NCI-H146 treated with DMSO at 0.1 percent for 48 hours (cell line): ENCODE data around the gene SDK1.

ENCODE experiments used
- DNase-seq: peaks from one replicate; lab custom pipeline; 2025; ENCODE audit not compliant: unreplicated experiment; lab: John Stamatoyannopoulos, UW

SDK1 gene

DNA sequence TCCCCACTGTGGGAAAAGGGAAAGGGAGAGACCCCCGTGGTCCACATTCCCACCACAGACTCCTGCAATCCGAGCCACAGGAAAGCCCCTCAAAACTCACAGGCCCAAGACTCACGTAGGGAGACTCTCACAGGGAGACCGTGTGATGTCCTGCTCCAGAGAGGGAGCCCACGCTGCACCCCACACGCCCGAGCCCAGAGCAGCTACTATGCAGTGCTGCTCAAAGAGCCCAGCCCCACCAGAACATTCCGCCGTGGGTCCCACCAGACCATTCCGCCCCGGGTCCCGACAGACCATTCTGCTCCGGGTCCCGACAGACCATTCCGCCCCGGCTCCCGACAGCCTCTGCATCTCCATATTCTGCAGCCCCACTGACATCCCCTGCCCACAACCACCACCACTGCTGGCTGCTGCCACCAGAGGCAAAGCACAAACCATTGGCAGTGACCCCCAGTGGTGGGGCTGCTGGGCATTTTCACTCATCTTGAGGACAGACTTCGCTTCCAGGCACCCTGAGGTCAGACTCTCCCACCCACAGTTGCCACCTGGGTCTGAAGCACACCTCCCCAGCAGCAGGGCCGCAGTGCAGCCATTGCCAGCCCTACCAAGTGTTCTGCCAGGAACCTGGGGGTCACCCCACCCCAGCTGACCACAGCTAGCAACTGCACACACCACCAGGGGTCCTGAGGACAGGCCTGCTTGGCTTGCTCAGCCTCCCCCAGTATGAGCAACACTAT lies 755.7 kb downstream of the SDK1 start:
- DNase-seq: no peak

DNA sequence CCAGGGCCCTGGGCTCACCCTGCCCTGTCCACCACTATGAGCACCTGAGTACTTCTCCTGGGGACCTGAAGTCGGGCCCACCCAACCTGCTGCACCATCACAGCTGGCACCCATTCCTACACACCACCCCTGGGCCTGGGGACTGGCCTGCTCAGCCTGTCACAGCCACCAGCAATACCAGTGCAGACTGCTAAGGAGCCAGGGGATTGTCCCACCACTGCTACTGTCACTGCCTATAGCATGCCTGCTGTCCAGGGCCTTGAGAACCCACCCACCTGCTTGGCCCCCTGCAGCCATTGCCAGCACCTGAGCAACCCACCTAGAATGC lies 756.2 kb downstream of the SDK1 start:
- DNase-seq: no peak

DNA sequence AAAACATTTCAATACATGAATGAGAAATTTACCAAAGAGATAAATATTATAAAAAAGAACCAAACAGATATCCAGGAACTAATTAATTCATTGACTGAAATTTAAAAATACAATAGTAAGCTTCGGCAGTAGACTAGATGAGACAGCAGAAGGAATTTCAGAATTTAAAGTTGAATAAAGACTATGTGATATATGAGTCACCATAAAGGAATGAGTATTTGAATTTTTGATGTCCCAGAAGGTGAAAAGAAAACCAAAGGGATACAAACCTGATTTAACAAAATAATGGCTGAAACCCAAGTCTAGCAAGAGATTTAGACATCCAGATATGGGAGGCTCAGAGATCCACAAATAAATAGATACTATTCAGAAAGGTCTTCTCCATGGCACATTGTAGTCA lies 757.1 kb downstream of the SDK1 start:
- DNase-seq: no peak

DNA sequence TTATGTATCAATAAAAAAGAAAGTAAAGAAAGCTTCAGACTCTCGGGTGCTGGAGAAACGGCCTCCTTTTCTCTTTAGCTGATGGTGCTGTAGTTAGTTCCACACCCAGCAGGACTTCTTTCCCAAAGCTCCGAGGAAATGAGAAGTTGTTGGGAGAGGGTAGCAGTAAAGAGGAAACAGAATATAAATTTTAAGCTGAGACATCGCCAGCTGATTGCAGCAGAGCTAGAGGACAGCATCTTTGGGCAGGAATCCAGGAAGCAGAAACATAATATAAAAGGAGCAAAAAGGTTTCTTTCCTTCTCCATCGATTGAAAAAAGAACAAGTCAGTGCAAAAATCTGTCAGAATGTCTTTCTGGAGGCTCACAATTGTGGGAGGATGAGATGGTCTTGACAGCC lies 764.1 kb downstream of the SDK1 start:
- no peak for DNase-seq

DNA sequence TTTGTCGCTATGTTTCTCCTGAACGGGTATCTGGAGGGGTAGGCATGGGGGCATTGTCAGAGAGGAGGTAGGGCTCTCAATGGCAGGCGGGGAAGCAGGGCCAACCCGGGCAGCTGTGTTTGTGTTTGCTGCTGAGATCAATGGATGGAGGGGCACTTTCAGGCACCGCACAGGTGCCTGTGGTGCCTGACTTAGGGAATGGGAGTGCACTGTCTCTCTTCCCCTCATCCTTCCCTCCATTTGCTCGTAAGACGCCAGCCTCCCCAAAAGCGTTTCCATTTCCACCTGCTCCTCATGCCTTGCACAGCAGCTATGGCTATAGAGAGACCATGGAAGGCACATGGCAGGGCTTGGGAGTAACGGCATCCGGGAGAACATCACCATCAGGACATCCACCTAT lies 765.2 kb downstream of the SDK1 start:
- DNase-seq: no peak

DNA sequence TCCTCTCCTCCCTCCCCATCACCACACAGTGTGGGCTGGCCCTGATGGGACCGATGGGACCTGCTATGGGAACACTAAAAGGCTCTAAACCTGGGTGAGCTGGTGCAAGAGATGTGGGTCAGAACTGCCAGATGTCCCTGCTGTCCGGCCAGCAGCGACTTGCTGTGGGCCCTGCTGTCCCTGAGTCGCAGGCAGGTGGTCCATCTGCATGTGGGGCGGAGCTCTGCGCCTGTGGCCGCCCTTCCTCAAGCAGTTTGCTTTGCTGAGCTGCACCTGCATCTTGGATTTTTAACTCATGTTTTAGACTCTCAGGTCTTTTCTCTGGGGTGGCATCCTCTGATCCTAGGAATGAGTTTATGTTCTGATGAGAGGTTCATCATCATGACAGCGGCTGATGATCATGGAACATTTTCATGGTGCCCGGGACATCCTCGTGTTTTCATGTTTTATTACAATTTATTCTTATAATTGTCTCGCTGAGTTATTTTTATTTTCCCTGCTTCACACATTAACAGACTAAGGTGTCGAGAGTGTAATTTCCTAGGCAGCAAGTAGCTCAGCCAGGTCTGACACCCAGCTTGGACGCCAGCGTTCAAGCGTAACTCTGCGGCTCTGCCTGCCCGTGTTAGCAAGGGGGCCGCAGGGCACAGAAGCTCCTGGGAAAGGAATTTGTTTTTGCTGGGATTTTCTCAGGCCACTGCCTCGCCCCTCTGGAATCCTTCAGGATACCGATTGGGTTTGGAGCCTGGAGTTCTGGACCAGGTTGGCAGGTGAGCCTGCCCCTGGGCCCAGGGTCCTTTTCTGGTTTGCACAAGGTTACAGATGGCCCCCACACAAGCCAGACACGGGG lies 765.8 kb downstream of the SDK1 start:
- DNase-seq: no peak

DNA sequence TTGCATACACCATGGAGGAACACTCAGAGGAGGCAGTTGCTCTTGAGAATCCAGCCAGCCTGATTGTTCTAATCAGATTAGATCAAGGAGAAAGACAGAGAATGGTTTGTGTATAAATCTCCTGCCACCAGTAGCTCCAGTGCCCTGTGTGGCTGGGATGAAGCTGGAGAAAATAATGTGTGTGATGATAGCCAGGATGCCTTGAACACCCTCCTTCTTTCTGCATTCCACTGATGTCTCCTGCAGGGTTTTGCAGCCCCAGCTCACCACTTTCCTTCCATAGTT lies 766.4 kb downstream of the SDK1 start:
- DNase-seq: no peak

DNA sequence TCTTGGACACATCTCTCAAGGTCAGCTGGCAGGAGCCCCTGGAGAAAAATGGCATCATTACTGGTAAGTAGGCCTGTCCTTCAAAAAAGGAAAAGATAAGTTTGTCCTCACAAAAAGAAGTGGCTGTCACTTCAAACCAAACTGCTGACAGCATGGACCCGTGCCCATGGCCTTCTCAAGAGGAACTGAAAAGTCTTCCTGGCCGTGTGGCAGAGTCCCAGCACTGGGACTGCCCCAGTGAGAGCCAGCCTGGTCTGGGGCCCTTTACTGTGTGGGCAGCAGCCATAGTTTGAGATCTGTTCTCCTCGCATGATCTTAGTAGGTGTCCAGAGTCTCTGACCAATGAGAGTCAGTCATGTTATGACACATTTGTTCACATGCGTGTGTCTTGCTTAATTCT lies 766.8 kb downstream of the SDK1 start:
- no peak for DNase-seq

DNA sequence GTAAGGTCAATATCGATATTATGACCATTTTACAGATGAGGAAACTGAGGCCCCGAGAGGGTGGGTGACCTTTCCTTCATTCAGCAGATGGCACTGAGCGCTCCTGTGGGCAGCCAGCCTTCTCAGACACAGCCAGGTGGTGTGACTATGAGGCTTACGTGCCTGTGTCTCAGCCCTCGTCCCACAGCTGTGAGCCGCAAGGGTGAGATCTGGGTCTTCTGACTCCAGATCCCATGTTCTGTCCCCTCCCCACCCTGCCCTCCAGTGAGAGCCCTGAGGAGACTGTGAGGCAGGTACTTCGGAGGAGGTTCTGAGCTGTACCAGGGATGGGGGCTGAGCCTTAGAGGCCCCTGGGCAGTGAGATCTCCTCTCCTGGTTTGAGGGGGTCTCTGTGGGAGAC lies 767.2 kb downstream of the SDK1 start:
- no peak for DNase-seq

DNA sequence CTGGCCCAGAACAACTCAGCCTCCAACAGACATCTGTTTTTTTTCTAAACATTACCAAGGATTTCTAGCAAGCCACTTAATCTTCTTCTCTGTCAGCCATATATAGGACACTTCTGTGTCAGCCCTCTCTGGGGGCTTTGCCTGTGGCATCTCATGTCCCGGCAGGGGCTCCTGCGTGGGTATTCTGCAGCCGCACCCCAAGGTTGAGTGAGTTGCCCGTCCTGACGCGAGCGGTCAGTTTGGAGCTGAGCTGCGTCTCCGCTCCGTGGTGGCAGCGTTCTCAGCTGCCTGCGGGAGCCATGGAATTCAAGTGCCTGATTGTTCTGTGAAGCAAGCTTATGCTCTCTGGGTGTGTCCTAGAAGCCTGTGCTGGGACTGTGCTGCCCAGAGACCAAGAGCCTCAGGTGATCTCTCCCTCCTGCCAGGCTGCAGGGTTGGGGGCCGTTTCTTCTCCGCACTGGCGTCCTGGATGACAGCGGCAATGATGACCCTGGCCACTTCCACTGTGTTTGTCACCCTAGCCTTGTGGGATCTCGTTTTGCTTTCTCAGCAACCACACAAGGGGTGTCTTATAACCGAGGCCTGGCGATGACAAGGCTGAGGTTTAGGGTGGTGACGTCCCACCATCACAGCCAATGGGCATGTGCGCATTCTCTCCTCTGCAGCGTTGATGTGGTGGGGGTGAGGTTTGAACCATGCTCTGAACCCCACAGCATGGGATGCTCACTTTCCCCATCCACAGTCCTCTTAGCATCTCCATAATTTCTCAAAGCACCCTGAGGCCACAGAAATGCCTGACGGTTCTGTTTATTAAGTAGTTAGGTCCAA lies 768.4 kb downstream of the SDK1 start:
- no peak for DNase-seq

DNA sequence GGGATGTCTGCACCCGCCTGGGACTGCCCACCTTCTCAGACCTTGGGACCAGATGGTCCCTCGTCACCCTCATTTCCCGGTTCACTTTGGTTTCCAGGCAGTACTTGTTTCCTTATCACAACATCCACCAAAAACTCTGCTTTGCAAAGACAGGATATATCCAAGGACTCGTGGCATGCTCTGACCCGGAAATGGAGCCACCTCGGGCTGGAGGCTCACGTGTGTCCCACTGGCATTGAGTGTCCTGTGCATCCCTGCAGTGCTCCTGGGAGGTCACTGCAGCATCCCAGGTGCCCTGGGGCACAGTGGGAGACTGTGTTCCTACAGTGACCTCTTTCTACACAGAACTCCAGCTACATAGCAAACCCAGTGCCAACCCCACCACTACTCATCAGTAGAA lies 769.2 kb downstream of the SDK1 start:
- DNase-seq: no peak

DNA sequence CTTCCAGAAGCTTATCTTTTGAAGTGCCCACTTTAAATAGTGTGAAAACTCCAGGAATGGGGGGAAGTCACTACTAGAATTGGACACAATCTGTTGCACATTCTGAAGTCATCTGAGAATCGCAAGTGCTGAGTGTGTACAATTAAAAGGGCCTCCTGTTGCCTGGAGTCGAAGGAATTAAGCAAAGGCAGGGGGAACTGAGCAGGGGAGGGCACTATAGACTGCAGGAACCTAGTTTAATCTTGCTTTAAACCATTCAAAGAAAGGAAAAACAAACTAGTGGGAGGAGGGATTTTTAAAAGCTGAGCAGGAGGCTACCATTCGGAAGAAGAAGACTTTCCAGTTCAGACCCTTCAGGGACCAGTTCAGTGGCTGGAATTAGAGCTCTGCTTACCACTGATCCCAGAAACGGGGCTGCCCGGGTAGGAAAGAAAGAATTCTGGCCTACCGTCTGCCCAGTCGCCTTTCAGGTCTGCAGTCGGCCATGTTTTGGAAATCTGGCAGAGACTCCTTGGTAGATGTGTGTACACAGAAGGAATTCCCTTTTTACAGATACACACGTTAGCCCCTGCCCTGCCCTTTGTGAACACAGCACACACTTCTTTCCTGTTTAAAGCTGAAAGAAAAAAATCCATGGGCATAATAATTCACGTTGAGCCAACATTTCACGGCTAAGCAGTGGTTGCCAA lies 770.5 kb downstream of the SDK1 start:
- DNase-seq: no peak

DNA sequence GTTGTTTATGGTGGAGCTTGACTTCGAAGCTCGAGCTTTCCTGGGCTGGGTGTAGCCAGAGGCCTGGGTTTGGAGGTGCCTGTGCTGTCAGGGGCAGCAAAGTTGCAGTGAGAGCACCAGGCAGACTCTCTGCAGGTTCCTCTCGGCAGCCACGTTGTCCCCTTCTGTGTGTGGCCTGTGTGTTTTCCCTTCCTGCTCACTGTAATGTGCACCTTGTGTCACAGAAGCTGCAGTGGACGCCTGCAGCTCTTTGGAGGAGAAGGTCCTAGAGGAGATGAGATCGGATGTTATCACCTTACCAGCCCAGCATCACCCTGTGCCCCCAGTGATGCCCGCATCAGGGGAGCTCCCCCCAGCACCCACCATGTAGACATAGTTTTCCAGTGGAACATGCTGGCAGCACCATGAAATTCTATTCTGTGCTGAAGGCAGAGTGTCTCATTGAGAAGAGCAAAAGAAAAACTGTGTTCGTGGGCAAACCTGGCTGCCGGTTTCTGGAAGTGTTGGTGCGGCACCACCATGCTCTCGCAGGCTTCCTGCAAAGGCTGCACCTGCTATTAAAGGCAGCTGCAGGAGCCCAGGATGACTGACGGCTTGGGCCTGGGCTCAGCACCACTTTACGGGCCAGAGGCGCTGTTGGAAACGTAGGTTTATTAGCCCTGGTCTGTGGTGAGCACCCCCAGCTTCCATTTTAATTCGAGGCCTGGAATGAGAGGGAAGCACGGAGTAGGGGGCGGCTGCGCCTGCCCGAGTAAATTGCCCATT lies 771.3 kb downstream of the SDK1 start:
- no peak for DNase-seq

DNA sequence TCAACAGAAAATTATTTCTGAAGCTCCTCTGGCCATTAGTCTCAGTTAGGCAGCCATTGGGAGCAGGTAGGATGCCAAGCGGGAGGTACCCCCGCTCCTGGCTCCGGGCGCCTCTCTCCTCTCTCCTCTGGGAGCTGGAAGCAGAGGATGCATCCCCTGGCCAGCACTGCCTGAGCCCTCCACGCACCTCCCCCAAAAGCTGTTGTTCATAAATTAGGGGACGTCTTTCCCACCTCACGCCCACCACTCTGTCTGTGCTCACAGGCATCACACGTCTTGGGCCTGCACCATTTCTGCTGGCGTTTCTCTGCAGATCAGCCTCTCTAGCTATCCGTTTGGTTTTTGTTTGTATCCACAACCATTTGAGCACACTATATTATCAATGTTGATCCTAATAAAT lies 772.0 kb downstream of the SDK1 start:
- DNase-seq: no peak

DNA sequence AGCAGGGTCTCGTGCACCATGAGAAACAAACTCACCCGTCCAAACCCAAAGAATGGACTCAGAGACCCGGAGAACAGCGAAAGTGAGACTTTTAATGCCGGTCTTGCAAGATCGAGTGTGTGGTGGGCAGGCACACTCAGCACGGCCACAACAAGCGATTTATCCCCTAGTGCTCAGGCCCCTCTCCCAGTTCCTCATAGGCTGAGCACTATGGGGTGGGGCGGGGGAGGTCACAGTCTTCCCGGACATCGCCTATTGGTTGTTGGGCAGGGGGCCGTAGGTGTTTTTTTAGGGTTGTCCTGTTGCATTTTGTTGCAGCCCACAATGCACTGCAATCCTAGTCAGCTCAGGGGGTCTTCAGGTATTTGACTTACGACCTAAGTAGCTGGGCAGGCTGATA lies 772.7 kb downstream of the SDK1 start:
- no peak for DNase-seq

DNA sequence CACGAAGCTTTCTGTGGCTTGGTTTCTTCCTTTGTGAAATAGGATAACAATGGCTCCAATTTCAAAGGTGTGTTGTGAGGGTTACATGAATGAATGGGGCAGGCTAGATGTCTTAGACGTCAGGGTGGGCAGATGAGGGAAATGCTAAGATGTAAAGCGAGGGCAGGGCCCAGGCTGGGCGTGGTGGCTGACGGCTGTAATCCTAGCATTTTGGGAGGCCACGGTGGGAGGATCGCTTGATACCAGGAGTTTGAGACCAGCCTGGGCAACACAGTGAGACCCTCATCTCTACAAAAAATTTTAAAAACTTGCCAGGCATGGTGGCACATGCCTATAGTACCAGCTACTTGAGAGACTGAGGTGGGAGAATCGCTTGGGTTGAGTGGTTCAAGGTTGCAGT lies 773.4 kb downstream of the SDK1 start:
- no peak for DNase-seq

DNA sequence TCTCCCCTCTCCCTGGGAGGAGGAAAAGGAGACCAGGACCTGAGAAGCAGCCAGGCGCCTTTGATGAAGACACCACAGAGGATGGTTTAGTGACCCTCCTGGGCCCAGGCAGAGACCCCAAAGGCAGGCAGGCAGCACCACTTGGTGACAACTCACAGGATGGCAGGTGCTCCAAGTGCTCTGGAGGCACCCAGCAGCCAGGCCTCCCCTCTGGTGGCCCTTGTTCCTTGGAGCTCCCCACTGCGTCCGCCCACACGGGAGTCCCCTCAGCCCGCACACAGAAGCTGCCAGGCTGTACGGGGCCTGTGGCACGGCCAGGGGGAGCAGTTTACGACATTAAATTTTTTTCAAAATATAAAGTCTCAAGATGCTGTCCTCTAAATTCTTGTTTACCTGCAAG lies 773.9 kb downstream of the SDK1 start:
- no peak for DNase-seq

DNA sequence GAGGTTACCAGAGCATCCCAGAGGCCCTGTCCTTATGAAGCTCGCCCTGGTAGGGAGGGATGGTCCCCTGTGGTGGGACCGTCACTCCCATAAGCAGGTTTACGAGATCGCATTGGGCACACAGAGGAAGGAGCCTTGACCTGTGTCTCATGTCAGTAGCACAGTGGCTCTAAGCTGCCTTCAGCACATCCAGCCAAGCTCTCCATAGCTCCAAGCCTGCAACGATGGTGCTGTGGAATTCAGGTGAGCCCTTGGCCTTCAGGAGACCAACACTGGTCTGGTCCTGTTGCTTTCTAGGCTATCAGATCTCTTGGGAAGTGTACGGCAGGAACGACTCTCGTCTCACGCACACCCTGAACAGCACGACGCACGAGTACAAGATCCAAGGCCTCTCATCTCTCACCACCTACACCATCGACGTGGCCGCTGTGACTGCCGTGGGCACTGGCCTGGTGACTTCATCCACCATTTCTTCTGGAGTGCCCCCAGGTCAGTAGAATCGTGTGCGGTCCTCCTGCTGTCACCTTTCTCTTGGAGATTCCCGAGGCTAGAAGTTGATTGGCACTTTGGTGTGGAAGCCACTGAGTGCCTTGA lies 775.7 kb downstream of the SDK1 start:
- DNase-seq: no peak

DNA sequence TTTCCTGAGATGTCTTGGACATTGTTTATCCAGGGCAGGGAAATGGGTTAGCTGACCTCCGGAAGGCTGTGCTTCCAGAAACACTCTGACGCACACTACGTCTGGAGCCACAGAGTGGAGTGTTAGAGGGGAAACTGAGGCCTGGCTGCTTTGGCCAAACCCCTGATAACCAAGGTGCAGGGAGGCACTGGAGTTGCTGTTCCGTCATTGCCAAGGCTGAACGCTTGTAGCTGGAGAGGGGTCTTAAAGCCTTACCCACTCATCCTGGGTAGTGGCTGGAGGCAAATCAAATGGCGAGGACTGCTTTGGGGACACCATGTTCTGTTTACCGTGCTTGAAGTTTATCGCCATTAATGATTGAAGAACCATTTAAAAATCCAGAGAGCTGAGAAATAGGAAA lies 776.9 kb downstream of the SDK1 start:
- no peak for DNase-seq

DNA sequence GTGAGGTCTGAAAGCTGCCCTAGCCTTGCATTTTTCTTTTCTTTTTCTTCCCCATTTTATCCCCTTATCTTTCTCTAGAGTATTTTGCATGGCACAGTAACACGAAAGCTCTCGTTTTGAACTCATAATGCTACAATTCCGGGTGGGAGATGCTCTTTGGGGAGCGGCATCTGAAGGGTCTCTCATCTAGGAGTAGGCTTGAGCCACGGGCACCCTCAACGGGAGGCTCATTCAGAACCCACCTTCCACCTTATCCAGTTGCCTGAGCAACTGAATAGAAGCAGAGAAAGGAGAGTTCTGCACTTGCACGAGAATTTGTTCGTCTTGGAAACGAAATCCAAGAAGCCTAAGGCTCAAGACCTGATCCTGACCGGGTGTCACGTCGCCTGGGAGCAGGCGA lies 777.5 kb downstream of the SDK1 start:
- no peak for DNase-seq
